ENCODE results near the gene SPINT1.

SPINT1 gene

DNA sequence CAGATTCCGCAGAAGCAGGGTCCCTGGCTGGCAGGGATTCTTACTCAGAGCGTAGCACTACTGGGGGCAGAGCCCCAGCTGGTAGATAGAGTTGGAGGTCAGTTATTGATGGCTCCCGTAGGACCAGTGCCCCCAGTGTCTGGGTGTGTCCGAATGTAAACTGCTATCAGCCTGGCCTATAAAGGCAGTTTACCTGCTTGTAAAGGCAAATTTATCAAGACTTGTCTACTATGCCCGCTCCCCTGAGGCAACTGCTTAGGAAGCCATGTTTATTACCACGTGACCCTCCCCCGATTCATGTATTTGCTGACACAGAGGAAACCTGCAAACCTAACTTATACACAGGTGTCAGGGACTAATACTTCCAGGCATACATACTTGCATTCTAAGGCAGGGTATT, 14.7 kb upstream of the SPINT1 start:
- DNase-seq = no peak

GRCh38 chr15:40830884-40831283, 13.0 kb upstream of the SPINT1 start:
- no peak for DNase-seq

GRCh38 chr15:40831861-40832260, 12.0 kb upstream of the SPINT1 start:
- DNase-seq = no peak

- no peak for DNase-seq
These were observed 10.9 kb upstream of the SPINT1 start for GRCh38 chr15:40832903-40833302.

DNA sequence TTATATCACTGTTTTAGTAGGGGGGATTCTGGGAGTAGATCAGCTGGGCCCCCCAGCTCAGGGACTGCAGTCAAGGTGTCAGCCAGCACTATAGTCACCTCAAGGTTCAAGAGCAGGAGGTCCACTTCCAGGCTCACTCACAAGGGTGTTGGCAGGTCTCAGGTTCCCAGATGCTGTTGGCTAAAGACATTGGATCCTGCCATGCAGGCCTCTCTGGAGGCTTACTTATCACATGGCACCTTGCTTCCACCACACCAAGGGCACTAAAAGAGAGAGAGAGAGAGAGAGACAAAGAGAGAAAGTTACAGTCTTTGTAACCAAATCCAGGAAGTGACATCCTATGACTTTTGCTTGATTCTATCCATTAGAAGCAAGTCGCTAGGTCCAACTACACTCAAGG, 7.8 kb upstream of the SPINT1 start:
- DNase-seq = no peak

DNA sequence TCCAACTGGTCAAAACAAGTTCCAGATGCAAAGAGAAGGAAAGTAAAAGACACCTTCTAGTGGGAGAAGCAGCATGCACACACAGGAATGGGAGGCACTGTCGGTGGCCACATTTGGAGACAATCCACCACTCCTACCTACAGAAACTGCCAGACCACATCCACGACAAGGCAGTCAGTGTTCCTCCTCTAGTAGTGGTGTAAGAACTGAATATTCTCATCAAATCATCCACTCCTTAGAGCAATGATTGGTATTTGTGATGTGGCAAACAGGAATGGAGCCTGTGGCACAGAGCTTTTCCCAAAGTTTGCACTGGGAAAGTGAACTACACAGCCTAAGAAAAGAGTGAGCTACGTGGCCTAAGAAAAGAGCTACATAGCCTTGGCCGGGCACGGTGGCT, 5.1 kb upstream of the SPINT1 start:
- no peak for DNase-seq

DNA sequence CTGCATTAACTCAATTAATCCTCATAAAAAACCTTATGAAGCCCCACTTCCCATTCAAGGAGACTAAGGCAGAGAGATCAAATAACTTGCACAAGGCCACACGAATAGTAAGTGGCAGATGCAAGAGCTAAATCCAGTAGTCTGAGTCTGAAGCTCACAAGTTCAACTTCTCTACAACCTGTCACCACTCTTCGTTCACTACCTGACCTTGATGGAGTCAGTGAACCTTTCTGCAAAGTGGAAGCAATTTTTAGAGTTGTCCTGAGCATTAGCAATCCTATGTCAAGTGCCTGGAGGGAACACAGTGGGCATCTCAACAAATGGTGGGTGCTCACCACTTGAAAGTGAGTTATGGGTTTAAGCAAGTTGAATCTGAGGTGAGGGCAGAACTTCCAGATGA, 2.1 kb upstream of the SPINT1 start:
- DNase-seq = no peak

- DNase-seq = no peak
These were observed 475 bp upstream of the SPINT1 start for GRCh38 chr15:40843261-40843884.

GRCh38 chr15:40844696-40845030, 815 bp downstream of the SPINT1 start:
- no peak for DNase-seq

DNA sequence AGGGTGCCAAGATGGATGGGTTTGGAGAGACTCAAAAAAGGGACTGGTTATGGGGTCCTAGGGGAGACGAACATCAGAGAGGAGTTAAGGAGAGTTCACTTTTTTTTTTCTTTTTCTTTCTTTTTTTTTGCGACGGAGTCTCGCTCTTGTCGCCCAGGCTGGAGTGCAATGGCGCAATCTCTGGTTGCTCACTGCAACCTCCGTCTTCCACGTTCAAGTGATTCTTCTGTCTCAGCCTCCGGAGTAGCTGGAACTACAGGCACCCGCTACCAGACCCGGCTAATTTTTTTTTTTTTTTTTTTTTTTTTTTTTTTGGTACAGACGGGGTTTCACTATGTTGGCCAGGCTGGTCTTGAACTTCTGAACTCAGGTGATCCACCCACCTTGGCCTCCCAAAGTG, 1.2 kb downstream of the SPINT1 start:
- DNase-seq = no peak

DNA sequence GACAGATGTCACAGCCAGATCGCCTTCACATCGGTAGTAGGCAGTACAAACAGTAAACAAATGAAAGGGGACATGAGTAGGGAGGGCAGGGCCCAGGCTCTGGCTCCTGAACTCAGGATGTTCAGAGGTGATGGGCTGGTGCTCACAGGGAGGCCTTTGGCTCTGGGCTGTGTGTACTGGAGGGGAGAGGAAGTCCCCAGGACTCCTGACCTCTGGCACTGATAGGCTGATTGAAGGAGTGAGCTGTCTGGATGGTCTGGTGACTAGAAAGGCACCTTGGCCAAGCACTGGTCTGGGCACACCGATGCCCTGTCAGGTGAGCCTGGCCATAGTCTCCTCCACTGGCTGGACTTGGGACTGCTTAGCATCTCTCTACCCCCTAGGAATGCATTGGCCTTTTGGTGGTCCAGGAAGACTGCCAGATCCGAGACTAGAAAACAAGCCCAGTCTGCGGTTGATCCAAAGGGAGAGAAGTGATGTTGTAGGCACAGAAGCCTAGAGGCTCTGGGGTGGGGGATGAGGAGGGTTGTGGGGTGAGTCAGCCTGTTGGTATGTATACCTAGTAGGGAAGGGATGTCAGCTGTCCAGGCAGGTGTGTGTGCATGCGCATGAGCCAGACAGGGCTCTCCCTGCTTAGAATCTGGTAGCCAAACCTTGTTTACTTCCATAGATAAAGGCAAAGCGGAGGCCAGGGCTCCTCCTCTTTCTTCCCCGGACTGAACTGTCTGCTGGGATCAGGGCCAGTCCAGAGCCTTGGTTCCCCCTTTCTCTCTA, 1.9 kb downstream of the SPINT1 start:
- DNase-seq = no peak

GRCh38 chr15:40846841-40847222, 3.0 kb downstream of the SPINT1 start:
- no peak for DNase-seq

DNA sequence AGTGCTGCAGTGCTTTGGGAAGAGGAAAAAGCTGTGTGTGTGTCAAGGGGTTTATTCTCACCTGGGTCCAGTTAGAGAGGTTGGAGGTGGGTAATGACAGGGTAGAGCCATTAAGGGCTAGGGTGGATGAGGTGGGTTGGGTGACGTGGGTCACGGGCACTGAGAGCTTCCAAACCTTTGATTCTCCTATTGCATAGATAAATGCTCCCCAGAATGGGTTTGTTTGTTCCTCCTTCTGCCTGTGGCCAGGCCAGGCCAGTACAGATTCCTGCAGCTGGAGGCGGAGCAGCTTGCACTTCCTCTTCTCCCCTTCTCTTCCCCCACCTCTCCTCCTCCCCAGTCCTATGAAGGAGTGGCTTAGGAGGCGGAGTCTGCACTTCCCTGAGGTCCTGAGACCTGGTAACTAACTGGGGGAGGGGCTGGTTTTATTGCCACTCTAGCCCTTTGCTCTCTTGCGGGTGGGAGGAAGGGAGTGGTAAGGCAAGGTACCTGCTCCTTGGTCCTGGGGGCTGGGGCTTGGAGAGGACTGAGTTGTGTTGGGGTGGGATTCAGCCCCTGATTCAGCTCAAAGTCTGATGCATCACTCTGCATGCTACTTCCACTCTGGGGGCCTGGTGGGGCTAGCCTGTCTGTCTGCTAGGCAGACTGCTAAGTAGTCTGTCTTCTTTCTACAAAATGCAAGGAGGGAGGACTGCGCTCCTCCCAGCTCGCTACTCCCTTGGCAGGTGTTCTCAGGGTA, 3.5 kb downstream of the SPINT1 start:
- no peak for DNase-seq

- no peak for DNase-seq
These were observed 6.8 kb downstream of the SPINT1 start for GRCh38 chr15:40850576-40851112.

GRCh38 chr15:40852529-40852928, 8.7 kb downstream of the SPINT1 start:
- DNase-seq = no peak

DNA sequence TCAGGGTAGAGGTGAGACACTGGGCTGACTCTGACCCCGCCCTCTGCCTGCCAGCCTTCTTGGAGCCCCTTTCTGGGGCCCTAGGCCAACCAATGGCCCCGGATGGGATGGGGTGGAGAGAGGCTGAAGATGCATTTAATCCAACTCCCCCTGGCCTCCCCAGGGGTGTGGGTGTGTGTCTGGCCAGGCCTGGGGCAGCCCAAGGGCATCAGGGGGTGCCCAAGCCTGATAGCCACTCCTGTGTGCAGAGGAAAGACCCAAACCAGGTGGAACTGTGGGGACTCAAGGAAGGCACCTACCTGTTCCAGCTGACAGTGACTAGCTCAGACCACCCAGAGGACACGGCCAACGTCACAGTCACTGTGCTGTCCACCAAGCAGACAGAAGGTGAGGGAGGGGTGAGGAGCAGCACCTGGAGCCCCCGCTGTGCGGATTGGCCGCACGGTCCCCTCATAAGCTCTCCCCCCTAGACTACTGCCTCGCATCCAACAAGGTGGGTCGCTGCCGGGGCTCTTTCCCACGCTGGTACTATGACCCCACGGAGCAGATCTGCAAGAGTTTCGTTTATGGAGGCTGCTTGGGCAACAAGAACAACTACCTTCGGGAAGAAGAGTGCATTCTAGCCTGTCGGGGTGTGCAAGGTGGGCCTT, 9.5 kb downstream of the SPINT1 start:
- no peak for DNase-seq

DNA sequence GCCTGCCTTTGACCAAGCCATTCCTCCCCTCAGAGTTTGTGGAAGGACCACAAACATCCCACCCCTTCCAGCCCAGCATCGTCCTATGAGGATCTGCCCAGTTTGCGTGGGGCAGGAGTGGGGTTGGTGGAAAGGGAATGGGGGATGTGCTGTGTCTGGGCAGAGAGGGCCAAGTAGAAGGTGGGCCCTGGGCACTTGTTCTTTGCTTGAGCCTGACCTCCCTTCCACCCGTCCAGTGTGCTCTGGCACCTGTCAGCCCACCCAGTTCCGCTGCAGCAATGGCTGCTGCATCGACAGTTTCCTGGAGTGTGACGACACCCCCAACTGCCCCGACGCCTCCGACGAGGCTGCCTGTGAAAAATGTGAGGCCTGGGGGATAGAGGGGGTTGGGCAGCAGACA, 10.3 kb downstream of the SPINT1 start:
- no peak for DNase-seq

- no peak for DNase-seq
These were observed 11.9 kb downstream of the SPINT1 start for GRCh38 chr15:40855706-40856234.

- no peak for DNase-seq
These were observed 12.9 kb downstream of the SPINT1 start for GRCh38 chr15:40856746-40857145.

GRCh38 chr15:40857601-40858341, 13.9 kb downstream of the SPINT1 start:
- DNase-seq = peak; percentile 83

- no peak for DNase-seq
These were observed 14.9 kb downstream of the SPINT1 start for GRCh38 chr15:40858706-40859105.

DNA sequence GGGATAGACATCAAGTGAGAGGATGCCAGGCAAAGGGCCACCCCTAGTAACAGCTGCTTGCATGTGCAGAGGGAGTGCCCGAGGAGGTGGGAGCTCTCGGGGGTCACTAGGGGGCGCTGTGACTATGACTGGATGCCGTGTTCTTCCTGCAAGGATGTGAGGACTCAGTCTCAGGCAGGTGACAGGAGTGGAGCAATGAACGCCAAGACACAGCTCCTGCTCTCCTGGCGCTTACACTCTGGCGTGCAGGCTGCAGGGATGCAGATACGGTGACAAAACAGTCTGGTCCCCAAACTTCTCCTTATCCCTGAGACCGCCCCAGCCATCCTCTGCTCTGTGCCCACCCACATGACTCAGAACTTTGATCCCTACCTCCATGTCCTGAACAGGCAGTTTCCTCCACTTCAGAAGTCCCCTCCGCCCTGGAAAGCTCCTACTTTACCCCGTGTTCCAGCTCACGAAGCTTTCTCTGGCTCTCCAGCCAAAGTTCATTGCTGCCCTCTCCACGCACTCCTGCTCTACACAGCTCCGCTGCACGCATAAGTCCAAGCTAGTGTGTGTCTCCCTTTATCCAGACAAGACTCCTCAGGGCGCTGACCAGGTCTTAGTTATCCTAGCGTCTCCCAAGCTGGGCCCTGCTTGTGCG, 15.5 kb downstream of the SPINT1 start:
- peak; percentile 57 for DNase-seq

Measured in left hindlimb (tissue), 1 donor.